Activated CD4-positive, alpha-beta T cell treated with anti-CD3 and anti-CD28 coated beads, Interleukin-2, amount 10 ng/mL, durations not matched to agents 7 days and 5 days (primary cell): ENCODE measurements around the gene CHN2. TPM values are rescaled to one million over a fixed set of nuclear protein-coding genes. Genes with fewer than 3 reads are reported as not detected.

Experiments
- CTCF ChIA-PET: fragments of 350-600 bp; sonication (Branson Sonifier 250); formaldehyde crosslinking; loops from one replicate; lab custom pipeline; 2021; ENCODE audit warnings: antibody characterized with exemption; lab: Charles Lee
- POLR2A ChIA-PET: fragments of 350-600 bp; sonication (Branson Sonifier 250); formaldehyde crosslinking; loops from one replicate; lab custom pipeline; 2021; ENCODE audit warnings: antibody characterized with exemption; lab: Charles Lee
- DNase-seq: peaks from one replicate; pipeline ENCODE4 v3.0.0-alpha.2; 2020
- H3K27ac Mint-ChIP-seq: one replicate; pipeline ENCODE4 v1.8.0; 2021; ENCODE audit warnings: mild to moderate bottlenecking, moderate library complexity, mixed read lengths
- H3K27me3 Mint-ChIP-seq: one replicate; pipeline ENCODE4 v1.8.0; 2021; ENCODE audit warnings: mixed read lengths
- H3K36me3 Mint-ChIP-seq: one replicate; pipeline ENCODE4 v1.8.0; 2021; ENCODE audit warnings: low read depth, mixed read lengths
- H3K4me1 Mint-ChIP-seq: one replicate; pipeline ENCODE4 v1.8.0; 2021; ENCODE audit warnings: mixed read lengths
- H3K4me3 Mint-ChIP-seq: one replicate; pipeline ENCODE4 v1.8.0; 2021; ENCODE audit warnings: mild to moderate bottlenecking, moderate library complexity, mixed read lengths
- H3K9me3 Mint-ChIP-seq: one replicate; pipeline ENCODE4 v1.8.0; 2021; ENCODE audit warnings: mixed read lengths
- total RNA-seq, 2 experiments: library from RNA; stranded (reverse); gene quantifications; one replicate each; pipeline ENCODE4 v1.2.3, GENCODE V29; 2021

Gene CHN2
- 1 to 10 TPM; 2.4 to 3.6 TPM for total RNA-seq

DNA sequence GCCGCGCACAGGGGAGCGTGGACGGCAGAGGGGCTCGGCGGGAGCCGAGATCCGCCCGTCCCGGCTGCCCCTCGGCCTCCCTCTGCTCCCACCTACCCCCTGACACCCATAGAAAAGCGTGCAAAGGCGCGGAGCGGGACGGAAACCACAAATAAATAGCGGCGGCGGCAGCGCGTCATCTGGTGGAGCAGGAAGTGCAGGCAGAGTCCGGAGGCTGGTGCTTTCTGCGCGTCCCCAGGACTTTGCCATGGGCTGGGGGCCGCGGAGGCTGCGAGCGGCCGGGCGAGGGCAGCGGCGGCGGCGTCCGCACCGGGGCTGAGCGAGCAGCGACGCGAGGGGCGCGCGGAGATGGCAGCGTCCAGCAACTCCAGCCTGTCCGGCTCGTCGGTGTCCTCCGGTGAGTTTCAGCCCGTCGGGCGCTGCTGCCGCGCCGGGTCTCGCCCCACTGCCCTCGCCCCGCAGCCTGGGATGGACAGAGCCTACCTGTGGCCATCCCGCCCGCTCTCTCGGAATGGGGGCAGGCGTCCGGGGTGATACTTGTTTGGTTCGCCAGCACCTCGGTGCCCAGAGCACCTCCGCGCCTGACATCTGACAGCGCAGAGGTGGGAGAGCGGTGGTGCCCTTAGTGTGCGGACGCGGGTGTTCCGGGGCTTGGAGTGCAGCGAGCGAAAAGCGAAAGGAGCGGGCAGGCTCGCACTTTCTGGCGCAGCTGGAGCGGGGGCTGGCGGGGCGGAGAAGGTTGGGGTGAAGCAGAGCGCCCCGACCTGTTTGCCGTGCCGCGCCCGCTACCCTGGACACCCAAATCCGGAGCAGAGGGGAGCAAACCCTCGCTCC, at the start of gene CHN2:
TSS of gene CHN2 (plus strand) at position 182 of the 834 bp plus-strand sequence.
- no peaks in the 10 kb centered on the region for H3K9me3 Mint-ChIP-seq
- peaks cover 27% of the 10 kb centered on the region for H3K4me1 Mint-ChIP-seq
- DNase-seq: peak; percentile 62
- ChIA-PET POLR2A (interaction anchor here (0.7 kb wide), 1 partner anchor 54 kb away, joined by 3 read pairs; no protein-coding TSS in a partner anchor), CTCF (no interaction called here)
- H3K4me3 Mint-ChIP-seq: peak within 1 kb of the TSS; percentile 78
- H3K27ac Mint-ChIP-seq: peak within 1 kb of the TSS; percentile 83
- peaks cover 71% of the 10 kb centered on the region for H3K27me3 Mint-ChIP-seq
- H3K36me3 Mint-ChIP-seq: no peaks in the 10 kb centered on the region

DNA sequence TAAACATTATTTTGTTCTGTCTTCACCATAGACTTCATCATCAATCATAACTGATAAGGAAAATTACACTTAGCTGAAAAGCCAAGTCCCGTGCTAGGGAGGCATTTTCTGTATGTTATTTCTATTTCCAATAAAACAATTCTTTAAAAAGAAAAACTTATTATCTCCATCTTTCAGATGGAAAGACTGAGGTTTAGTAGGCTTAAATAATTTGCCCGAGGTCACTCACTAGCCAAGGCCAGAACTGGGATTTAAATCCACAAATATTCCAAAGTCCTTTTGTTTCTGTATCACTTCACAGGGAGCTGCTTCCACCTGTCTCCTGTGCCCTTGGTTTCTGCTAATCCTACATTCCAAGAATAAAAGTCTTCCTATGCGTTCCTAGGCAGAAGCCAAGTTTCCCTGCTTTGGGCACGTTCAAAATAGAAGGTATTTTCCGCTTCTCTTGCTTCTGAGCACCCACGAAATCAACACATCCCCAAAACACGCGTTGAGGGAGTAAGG, 49.0 kb upstream of the CHN2 start:
- Mint-ChIP-seq H3K4me3 (peak overlapping the region; percentile 34), H3K36me3 (no peaks in the 10 kb centered on the region), H3K9me3 (no peaks in the 10 kb centered on the region), H3K27me3 (peaks cover 52% of the 10 kb centered on the region), H3K4me1 (peaks cover 3% of the 10 kb centered on the region), H3K27ac (no peak overlapping the region)
- no peak for DNase-seq
- CTCF ChIA-PET: interaction anchor here (0.5 to 0.7 kb wide), 2 partner anchors 1546 to 1820 kb away, joined by 3 to 4 read pairs; no protein-coding TSS in a partner anchor
- POLR2A ChIA-PET: no interaction called here

DNA sequence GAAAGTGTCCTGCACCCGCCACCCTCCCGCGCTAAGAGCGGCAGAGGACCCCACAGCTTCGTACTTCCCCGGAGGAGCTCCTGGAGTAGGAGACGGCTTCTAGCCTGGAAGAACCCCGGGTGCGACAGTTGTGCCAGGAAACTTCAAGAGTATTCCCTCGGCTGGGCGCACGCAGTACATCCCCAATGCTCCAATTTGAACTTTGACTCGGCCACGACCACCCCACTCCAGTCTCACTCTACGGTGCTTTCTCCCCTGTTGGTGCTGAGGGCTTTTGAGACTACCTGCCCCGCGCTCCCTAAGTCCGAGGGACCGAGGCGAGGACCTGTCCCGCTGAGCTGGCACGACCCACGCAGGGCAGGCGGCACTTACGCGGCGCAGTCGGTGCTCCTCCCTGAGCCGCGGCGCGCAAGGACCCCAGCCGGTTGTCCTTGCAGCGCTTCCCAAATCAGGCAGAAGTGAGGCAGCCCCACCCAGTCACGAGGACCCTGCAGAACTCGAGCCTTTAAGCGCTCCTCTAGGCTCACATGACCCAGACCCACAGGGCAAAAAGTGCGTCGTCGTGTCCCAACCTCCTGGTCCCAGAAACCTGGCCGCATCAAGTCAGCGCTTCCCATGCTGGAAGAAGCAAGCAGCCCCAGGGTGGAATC, 48.4 kb upstream of the CHN2 start, which contains the start of gene CPVL:
TSS of gene CPVL (minus strand) at position 481 of the 650 bp plus-strand sequence. CDS start 25,476 bp downstream, outside the sequence.
- Mint-ChIP-seq H3K4me1 (peaks cover 3% of the 10 kb centered on the region), H3K36me3 (no peaks in the 10 kb centered on the region), H3K4me3 (peak within 1 kb of the TSS; percentile 34), H3K27ac (no peak within 1 kb of the TSS), H3K27me3 (peaks cover 50% of the 10 kb centered on the region), H3K9me3 (no peaks in the 10 kb centered on the region)
- ChIA-PET CTCF (no interaction called here), POLR2A (no interaction called here)
- no peak for DNase-seq

DNA sequence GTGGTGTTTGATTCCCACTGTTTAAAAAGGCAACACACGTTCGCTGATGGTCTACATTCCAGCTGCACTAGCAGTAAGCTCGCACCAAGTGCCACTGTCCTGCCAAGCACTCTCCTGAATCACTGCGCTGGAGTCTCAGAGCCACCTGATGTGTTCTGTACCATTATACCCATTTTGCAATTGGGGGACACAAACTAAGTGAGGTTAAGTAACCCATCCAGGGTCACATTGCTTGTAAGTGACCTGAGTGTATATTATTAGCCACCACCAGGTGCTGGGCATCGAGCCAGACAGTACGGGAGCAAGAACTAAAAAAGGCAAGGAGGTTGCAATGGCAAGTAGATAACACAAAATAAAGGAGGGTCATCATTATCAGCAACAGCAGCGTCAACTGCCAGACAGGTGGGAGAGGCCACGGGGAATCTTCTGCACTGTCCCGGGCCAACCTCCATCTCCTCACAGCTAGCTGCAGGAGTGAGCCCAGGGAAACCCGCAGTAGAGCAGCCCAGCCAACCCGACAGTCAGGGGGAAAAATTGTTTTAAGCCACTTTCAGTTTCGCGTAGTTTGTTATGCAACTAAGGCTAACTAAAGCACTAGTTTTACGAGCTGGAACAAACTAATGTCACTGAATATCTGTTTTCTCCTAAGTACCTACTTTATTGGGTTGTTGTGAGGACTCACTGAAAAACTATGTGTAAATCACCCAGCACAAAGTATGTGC, 47.5 kb upstream of the CHN2 start:
- POLR2A ChIA-PET: no interaction called here
- Mint-ChIP-seq H3K27me3 (peaks cover 48% of the 10 kb centered on the region), H3K4me3 (no peak overlapping the region), H3K9me3 (no peaks in the 10 kb centered on the region), H3K36me3 (no peaks in the 10 kb centered on the region), H3K4me1 (peaks cover 3% of the 10 kb centered on the region), H3K27ac (no peak overlapping the region)
- CTCF ChIA-PET: interaction anchor here (0.8 kb wide), 1 partner anchor 38 kb away, joined by 3 read pairs; no protein-coding TSS in a partner anchor
- no peak for DNase-seq

DNA sequence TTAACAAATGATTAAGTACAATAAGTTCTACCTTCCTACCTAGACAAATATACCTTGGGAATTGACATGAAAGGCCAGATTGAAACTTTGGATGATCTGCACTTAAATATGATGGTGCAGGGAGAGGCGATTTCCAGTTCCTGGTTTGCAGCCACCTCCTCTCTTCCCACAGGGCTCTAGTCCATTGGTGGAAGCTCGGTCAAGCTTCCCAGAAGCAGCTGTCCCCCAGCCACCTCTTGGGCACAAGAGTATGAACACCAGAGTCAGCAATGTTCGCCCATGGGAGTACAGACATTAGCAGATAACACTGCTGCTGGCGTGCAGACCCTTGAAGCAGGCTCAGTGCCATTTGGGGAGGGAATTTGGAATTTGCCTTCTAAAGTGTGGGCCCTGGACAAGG, 46.8 kb upstream of the CHN2 start:
- peaks cover 46% of the 10 kb centered on the region for H3K27me3 Mint-ChIP-seq
- CTCF ChIA-PET: interaction anchor here (0.8 kb wide), 1 partner anchor 37 kb away, joined by 3 read pairs; no protein-coding TSS in a partner anchor
- H3K9me3 Mint-ChIP-seq: no peaks in the 10 kb centered on the region
- no peak for DNase-seq
- H3K4me3 Mint-ChIP-seq: no peak overlapping the region
- peaks cover 3% of the 10 kb centered on the region for H3K4me1 Mint-ChIP-seq
- H3K36me3 Mint-ChIP-seq: no peaks in the 10 kb centered on the region
- H3K27ac Mint-ChIP-seq: no peak overlapping the region
- POLR2A ChIA-PET: no interaction called here

DNA sequence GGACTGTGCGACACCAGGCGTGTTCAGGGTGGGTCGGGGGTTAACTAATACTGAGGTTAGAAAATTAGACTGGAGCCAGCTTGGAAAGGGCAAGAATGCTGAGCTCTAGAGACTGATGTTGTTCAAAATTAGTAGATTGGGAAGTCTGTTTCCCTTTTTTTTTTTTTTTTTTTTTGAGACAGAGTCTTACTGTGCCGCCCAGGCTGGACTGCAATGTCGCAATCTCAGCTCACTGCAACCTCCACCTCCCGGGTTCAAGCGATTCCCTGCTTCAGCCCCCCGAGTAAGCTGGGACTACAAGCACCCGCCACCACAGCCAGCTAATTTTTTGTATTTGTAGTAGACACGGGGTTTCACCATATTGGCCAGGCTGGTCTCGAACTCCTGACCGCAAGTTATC, 45.5 kb upstream of the CHN2 start:
- H3K36me3 Mint-ChIP-seq: no peaks in the 10 kb centered on the region

DNA sequence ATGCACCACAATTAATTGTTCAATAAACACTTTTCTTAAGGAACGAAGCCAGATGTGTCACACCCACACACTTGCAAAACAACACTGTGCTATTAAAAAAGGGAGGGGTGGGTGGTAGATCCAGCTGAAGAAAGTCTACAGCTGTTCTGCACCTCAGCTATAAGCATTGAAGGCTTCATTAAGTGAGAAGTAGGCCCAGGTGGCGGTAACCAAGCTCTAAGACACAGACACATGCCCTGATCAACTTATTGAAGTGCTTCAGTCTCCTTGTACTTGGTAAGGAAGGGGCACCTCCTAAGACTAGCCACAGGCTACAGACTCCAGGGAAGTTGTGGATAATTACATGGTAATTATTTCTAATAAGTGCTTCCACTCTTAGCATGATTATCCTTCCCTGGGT, 43.7 kb upstream of the CHN2 start:
- no peaks in the 10 kb centered on the region for H3K36me3 Mint-ChIP-seq
- POLR2A ChIA-PET: no interaction called here

More for the DNA sequence above, 45.5 kb upstream of the CHN2 start:
- ChIA-PET CTCF (interaction anchor here (0.6 kb wide), 1 partner anchor 34 kb away, joined by 3 read pairs; no protein-coding TSS in a partner anchor), POLR2A (no interaction called here)
- Mint-ChIP-seq H3K4me3 (no peak overlapping the region), H3K4me1 (peaks cover 3% of the 10 kb centered on the region), H3K27me3 (peaks cover 41% of the 10 kb centered on the region), H3K9me3 (no peaks in the 10 kb centered on the region), H3K27ac (no peak overlapping the region)
- DNase-seq: no peak

DNA sequence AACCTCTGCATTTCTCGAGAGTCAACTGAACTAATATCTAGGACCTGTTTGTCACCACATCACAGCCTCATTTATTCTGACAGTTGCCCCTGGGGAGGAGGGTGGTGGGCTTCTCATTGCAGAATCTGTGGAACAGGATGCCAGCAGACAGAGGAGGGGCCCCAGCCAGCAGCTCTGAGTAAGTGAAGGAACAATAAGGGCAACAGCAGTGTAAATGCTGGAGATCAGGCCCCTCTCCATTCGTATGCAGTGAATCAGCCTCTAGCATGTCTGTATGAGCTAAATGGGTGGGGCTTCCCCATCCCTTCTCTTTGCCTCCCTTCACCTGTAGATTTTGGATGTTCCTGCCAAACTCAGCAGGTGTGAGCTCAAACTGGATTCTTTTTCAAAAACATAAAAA, 40.5 kb upstream of the CHN2 start:
- no peak overlapping the region for H3K27ac Mint-ChIP-seq
- no peaks in the 10 kb centered on the region for H3K9me3 Mint-ChIP-seq
- DNase-seq: no peak
- no peak overlapping the region for H3K4me3 Mint-ChIP-seq
- ChIA-PET POLR2A (no interaction called here), CTCF (no interaction called here)
- peaks cover 10% of the 10 kb centered on the region for H3K27me3 Mint-ChIP-seq
- H3K4me1 Mint-ChIP-seq: peaks cover 7% of the 10 kb centered on the region
- no peaks in the 10 kb centered on the region for H3K36me3 Mint-ChIP-seq

More for the DNA sequence above, 43.7 kb upstream of the CHN2 start:
- no peak overlapping the region for H3K4me3 Mint-ChIP-seq
- peaks cover 3% of the 10 kb centered on the region for H3K4me1 Mint-ChIP-seq
- no peaks in the 10 kb centered on the region for H3K9me3 Mint-ChIP-seq
- H3K27me3 Mint-ChIP-seq: peaks cover 29% of the 10 kb centered on the region
- no peak overlapping the region for H3K27ac Mint-ChIP-seq
- CTCF ChIA-PET: no interaction called here
- no peak for DNase-seq

DNA sequence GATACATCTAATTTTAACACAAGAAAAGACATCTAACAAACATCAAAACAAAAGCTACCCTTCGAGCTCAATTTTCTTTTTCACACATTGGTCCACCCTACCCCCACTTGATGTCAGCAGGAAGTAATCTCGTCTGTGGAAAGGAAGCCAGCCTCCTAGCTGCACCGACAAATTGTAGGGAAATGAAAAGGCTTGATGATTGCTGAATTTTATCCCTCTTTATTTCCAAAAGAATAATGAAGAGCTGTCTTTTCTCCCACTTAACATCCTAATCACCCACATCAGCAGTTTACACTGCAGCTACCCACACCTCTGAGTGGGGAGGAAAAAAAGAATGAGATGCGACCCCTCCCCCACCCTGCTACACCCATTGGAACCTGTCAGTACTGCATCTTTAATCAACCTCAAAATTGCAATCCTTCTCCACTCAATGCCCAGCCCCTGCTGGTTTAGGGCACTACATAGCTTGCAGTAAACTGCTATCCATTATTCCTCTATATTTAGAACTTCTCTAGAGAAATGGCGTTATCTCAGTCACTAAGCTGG, 37.6 kb upstream of the CHN2 start:
- H3K36me3 Mint-ChIP-seq: no peaks in the 10 kb centered on the region
- no peak overlapping the region for H3K27ac Mint-ChIP-seq
- H3K4me1 Mint-ChIP-seq: peaks cover 7% of the 10 kb centered on the region
- ChIA-PET CTCF (interaction anchor here (0.6 to 0.9 kb wide), 3 partner anchors 22 to 120 kb away, joined by 3 to 5 read pairs (median 4); no protein-coding TSS in a partner anchor), POLR2A (no interaction called here)
- H3K9me3 Mint-ChIP-seq: no peaks in the 10 kb centered on the region
- no peak for DNase-seq
- H3K4me3 Mint-ChIP-seq: no peak overlapping the region
- H3K27me3 Mint-ChIP-seq: peaks cover 11% of the 10 kb centered on the region

DNA sequence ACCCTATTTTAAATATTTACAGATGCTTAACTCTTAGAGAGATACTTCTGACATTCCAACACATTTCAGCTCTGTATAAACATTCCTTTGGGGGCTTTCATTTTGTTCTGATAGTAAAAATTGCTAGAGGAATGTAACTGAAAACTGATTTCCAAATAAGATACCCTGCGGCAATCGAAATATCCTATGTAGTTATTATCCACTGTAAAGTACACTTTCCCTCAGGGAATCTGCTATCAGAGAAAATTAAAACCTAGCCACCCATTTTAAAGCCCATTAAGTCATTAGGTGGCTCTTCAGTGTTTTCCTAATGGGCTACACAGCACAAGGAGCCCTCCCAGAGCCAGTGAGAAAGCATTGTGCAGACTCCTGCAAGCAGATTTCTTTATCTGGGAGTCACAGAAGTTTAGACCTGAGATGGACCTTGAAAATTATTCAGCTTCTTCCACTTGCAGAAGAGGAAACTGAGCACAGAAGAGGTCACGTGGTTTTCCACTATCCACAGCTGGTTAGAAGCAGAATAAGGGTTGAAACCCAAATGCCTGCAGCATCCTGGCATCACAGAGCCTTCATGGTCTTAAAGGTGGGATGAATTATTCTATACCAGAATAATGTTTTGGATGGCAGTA, 35.7 kb upstream of the CHN2 start:
- POLR2A ChIA-PET: no interaction called here
- DNase-seq: no peak
- no peaks in the 10 kb centered on the region for H3K36me3 Mint-ChIP-seq
- H3K4me1 Mint-ChIP-seq: peaks cover 7% of the 10 kb centered on the region
- CTCF ChIA-PET: no interaction called here
- H3K4me3 Mint-ChIP-seq: no peak overlapping the region
- H3K27me3 Mint-ChIP-seq: peaks cover 13% of the 10 kb centered on the region
- no peak overlapping the region for H3K27ac Mint-ChIP-seq
- H3K9me3 Mint-ChIP-seq: no peaks in the 10 kb centered on the region

DNA sequence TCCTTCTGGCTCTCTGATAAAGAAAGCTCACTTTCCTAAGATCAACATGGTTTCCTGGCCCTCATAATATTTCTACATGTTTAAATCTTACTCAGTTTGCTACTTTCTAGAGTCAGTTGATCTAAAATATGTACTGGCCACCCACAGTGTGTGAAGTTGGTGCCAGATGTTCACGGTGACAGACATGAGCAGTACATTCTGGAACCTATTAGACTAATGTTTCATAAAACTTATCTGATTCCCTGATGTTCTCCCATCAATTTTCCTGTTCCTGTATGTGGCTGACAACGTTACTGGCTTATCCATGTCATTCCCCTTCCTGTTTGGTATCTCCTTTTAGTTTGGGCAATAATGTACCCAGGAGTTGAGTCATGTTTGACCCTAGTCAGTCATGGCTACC, 34.5 kb upstream of the CHN2 start:
- CTCF ChIA-PET: no interaction called here
- no peak for DNase-seq
- POLR2A ChIA-PET: no interaction called here
- no peak overlapping the region for H3K27ac Mint-ChIP-seq
- peaks cover 7% of the 10 kb centered on the region for H3K4me1 Mint-ChIP-seq
- H3K9me3 Mint-ChIP-seq: no peaks in the 10 kb centered on the region
- no peaks in the 10 kb centered on the region for H3K36me3 Mint-ChIP-seq
- peaks cover 16% of the 10 kb centered on the region for H3K27me3 Mint-ChIP-seq
- H3K4me3 Mint-ChIP-seq: no peak overlapping the region

DNA sequence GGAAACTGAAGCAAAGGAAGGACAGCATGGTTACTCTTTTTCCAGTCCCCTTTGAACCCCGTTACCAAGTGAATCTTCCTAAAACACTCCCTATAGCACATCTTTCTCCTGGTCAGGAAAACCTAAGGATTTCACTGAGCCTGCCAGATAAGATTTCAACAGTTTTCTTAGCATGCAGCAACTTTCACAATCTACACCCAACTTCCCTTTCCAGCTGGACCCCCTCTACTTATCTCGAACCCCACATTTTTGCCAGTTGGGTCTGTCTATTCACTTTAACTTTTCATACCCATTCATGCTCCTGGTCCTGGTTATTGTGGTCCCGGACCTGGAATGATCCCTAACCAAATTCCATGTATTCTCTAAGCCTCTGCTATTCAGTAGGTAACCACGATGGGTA, 33.3 kb upstream of the CHN2 start:
- ChIA-PET POLR2A (no interaction called here), CTCF (no interaction called here)
- no peak for DNase-seq
- Mint-ChIP-seq H3K9me3 (peaks cover 5% of the 10 kb centered on the region), H3K4me1 (peaks cover 7% of the 10 kb centered on the region), H3K36me3 (no peaks in the 10 kb centered on the region), H3K4me3 (no peak overlapping the region), H3K27me3 (peaks cover 22% of the 10 kb centered on the region), H3K27ac (no peak overlapping the region)
